Peyer's patch (tissue), 4 donors: Measurements from ENCODE around the gene SHE.

Source experiments
- POLR2A ChIP-seq, 2 donors: fragments of 450-650 bp; IDR thresholded peaks; one replicate each; pipeline ENCODE4 v1.5.1; 2017; ENCODE audit warnings: antibody characterized with exemption in 2 of 2, mild to moderate bottlenecking in 2 of 2, moderate library complexity in 2 of 2
- TF ChIP-seq, protein P1 (sequence below), 6 experiments: fragments of 450-650 bp in 4 of 6; fragments of 200-600 bp in 2 of 6; sonication (generic) in 1 of 6; IDR thresholded peaks; one replicate each; pipeline ENCODE4 v1.5.1; 2017 to 2019; ENCODE audit warnings: antibody characterized with exemption in 6 of 6, mild to moderate bottlenecking in 3 of 6, moderate library complexity in 1 of 6

DNA sequence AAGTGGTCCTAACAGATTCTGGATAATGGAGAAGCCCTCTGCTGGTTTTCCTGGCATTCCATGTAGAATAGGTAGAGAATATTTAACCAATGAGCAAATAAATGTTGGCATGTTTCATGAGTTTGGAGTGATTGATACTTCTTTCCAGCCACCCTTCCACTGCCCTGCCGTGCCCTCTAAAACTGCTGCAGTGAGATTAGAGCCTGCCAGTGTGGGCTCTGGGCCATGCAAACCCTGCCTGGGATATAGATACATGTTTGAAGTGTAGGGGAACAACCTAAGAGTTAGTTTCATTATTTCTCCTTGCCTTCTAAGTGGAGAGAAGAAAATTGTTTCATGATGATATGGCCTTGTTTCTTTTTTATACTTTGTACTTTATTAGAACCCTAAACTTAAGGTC lies 45.8 kb upstream of the SHE start:
- no peak for TF ChIP-seq POLR2A (IDR thresholded peaks at IDR 0.05)
- TF ChIP-seq, protein P1, sequence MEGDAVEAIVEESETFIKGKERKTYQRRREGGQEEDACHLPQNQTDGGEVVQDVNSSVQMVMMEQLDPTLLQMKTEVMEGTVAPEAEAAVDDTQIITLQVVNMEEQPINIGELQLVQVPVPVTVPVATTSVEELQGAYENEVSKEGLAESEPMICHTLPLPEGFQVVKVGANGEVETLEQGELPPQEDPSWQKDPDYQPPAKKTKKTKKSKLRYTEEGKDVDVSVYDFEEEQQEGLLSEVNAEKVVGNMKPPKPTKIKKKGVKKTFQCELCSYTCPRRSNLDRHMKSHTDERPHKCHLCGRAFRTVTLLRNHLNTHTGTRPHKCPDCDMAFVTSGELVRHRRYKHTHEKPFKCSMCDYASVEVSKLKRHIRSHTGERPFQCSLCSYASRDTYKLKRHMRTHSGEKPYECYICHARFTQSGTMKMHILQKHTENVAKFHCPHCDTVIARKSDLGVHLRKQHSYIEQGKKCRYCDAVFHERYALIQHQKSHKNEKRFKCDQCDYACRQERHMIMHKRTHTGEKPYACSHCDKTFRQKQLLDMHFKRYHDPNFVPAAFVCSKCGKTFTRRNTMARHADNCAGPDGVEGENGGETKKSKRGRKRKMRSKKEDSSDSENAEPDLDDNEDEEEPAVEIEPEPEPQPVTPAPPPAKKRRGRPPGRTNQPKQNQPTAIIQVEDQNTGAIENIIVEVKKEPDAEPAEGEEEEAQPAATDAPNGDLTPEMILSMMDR (IDR thresholded peaks at IDR 0.05): no peak
